ENCODE results near the gene MAPK8IP1. TPM values are rescaled to one million over a fixed set of nuclear protein-coding genes. Genes with fewer than 3 reads are reported as not detected.

MAPK8IP1 gene
- total RNA-seq, 1 experiment from 2014 or later = 14.3 TPM

DNA sequence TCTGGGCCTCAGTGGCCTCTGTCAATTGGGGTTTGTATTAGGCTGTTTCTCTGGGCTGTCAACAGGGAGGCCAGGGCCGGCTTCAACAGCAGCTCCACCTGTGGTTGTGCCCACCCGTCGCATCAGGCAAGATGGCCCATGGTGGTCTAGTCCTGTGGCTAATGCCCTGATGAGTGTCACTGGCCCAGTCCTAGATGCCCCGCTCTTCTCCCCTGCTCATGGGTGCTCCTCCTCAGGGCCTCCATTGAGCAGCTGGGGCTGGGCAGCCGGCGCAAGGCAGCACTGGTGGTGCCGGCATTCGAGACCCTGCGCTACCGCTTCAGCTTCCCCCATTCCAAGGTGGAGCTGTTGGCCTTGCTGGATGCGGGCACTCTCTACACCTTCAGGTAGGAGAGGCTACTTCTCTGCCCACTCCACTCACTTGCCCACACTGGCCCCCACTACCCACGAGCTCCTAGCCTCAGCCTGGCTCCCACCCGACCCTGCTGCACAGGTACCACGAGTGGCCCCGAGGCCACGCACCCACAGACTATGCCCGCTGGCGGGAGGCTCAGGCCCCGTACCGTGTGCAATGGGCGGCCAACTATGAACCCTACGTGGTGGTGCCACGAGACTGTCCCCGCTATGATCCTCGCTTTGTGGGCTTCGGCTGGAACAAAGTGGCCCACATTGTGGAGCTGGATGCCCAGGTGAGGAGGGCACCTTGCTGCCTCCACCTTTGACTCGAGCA is 42.4 kb downstream of the MAPK8IP1 start:
- in situ Hi-C loops (cut with HindIII; ENCODE audit: low pct_unique_long_range_greater_than_20kb, low sequenced_read_pairs) = no loop called here

GRCh38 chr11:45928535-45929215 is 43.2 kb downstream of the MAPK8IP1 start:
- in situ Hi-C loops (cut with HindIII; ENCODE audit: low pct_unique_long_range_greater_than_20kb, low sequenced_read_pairs) = no loop called here
- no peak for DNase-seq (ENCODE audit: low read depth, low spot score)

More for the DNA sequence above, 42.4 kb downstream of the MAPK8IP1 start:
- no peak for DNase-seq (ENCODE audit: low read depth, low spot score)

DNA sequence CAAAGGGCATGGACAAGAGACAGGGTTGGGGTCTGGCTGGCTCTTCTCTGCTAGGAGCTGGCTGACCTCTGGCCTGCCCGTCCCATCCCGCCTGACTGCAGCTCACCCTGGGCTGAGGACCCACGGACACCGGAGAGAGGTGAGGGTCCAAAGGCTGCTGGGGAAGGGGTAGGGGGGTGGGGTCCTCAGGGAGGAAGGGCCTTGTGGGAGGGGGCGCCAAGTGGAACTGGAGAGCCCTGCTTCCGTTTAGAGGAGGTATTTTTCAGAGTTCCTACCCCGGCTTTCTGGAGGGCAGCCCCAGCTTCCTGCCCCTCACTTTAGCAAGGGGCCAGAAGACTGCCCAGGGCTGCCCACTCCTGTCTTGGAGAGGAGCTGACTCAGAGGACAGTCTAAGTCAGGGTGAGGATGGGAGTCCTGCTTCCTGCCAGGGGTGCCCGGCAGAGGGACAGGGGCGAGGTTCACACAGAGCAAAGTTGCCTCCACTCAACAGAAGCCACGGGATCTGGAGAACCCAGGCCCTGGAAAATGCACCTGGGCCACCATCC is 44.1 kb downstream of the MAPK8IP1 start:
- in situ Hi-C loops (cut with HindIII; ENCODE audit: low pct_unique_long_range_greater_than_20kb, low sequenced_read_pairs) = no loop called here
- no peak for DNase-seq (ENCODE audit: low read depth, low spot score)

DNA sequence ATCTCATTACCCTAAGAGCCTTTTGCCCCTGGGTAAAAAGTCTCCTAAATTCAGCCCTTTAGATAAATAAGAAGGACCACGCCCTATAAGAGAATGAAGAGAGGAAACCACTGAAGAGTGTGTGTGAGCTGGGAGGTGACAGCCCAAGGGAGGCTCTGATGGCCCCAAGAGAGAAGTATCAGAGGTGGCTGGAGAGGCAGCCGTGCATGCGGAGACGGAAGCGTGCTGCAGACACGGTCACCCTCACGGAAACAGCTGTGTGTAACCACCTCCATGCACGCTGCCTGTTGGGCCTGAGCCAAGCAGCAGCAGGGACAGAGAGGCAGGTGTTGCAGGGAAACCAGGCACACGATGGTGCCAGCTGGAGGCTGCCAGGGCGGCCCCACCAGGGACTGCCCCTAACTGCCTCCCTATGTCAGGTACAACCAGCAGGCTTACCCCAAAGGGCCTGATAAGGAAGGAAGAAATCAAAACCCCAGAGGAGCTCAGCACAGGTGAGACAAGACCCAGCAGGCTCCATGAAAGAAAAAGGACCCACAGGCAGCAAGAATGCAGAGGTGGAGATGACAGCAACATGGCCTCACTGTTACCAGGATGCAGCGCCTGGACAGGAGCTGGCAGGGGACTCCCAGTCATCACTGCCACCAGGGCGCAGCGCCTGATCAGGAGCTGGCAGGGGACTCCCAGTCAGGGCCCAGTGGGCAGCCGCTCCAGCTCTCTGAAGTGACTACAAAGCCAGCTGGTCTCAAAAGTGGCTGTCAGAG is 44.8 kb downstream of the MAPK8IP1 start:
- no peak for DNase-seq (ENCODE audit: low read depth, low spot score)
- in situ Hi-C loops (cut with HindIII; ENCODE audit: low pct_unique_long_range_greater_than_20kb, low sequenced_read_pairs) = no loop called here

DNA sequence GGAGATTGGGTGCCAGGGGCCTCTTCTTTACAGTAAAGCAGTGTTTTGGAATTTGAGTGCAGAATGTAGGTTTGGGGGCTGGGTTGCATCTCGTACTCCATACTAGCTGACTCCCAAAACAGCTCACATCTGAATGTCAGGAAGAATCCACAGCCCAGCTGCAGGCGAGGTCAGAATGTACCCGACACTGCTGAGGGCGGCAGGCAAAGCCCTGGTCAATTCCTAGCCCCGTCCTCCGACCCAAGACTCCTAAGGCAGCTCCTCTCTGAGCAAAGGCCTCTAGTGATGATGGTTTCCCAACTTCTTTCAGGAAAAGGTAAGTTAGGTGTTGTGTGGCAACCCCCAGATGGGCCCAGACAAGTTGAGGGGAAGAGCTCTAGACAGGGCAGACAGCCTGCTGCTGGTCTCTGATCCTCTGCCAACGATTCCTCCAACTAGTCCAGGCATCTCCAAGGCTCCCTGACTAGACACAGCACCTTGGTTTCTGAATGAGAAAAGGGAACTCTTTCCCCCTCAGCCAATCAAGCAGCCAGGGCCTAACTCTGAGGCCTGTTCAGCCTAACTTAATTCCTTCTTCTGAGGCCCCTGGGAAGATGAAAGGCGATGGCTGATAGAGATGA is 45.6 kb downstream of the MAPK8IP1 start:
- no peak for DNase-seq (ENCODE audit: low read depth, low spot score)
- in situ Hi-C loops (cut with HindIII; ENCODE audit: low pct_unique_long_range_greater_than_20kb, low sequenced_read_pairs) = no loop called here

DNA sequence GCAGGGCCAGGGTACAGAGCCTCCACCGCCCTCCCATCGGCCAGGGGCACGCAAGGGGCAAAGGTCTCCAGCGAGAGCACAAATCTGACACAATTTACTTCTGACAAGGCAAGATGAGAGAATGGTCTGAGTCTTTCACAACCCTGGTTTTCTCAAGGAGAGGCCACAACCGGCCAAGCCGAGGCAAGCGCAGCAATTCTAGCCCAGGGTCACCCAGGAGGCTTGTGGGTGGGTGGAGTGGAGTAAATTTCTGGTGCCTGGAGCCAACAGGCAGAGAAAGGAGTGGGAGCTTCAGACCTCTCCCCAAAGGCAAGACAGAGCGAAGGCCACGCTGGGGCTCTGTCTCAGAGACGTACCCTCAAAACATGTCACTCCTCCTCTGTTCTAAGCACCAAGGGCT is 46.3 kb downstream of the MAPK8IP1 start:
- DNase-seq (ENCODE audit: low read depth, low spot score) = no peak
- in situ Hi-C loops (cut with HindIII; ENCODE audit: low pct_unique_long_range_greater_than_20kb, low sequenced_read_pairs) = no loop called here

DNA sequence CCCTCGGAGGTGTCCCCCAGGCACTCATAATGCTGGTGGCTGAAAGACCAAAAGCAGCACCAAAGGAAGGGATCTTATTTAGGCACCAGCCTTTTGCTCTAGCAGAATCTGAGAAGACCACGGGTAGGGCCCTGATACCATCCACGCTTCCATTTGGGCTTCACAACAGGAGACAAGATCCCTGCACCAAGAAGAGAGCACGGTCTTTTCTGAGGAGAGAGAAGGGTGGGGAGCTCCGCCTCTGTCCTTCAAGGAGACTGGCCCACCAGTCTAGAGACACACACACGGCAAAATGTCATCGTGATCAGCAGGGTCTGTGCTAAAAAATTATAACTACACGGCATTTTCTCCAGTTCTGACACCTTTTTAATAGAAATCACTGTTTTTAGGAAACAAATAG is 46.8 kb downstream of the MAPK8IP1 start:
- no peak for DNase-seq (ENCODE audit: low read depth, low spot score)
- in situ Hi-C loops (cut with HindIII; ENCODE audit: low pct_unique_long_range_greater_than_20kb, low sequenced_read_pairs) = no loop called here

GRCh38 chr11:45933131-45933831 is 47.8 kb downstream of the MAPK8IP1 start:
- no peak for DNase-seq (ENCODE audit: low read depth, low spot score)
- in situ Hi-C loops (cut with HindIII; ENCODE audit: low pct_unique_long_range_greater_than_20kb, low sequenced_read_pairs) = no loop called here

DNA sequence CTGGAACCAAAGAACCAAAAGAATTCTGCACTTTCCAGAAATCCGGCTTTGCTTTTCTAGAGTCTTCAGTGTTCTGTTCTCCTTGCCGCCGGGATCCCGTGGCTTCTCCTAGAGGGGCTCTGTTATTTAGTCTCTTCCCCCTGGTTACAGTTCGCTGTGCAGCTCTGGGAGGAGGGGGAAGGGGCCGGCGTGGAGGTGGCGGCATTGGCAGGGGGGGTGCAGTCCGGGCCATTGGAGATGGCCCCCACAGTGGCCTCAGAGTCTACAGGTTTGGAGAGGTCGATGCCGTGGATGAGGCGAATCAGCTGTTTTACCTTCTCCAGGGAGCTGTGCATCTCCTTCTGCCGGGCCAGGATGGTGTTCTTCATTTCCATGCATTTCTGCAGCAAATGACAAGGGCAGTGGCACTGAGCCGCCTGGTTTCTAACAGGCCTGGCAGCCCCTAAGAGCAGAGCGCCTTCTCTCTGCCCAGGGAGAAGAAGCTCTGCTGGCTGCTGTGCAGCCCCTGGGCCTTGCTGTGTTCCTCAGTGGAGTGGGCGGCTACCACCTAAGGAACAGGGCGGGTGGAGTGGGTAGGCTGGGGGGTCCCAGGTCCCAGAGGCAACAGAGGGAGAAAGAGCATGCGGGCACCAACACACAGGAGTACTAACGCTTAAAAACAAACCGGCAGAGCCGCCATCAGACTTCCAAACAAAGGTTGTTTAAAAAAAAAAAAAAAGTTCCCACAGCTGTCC is 48.6 kb downstream of the MAPK8IP1 start:
- no peak for DNase-seq (ENCODE audit: low read depth, low spot score)
- in situ Hi-C loops (cut with HindIII; ENCODE audit: low pct_unique_long_range_greater_than_20kb, low sequenced_read_pairs) = no loop called here

- in situ Hi-C loops (cut with HindIII; ENCODE audit: low pct_unique_long_range_greater_than_20kb, low sequenced_read_pairs) = no loop called here
- DNase-seq (ENCODE audit: low read depth, low spot score) = no peak
Observed at GRCh38 chr11:45934580-45935318, 49.3 kb downstream of the MAPK8IP1 start.

GRCh38 chr11:45935349-45936064 is 50.1 kb downstream of the MAPK8IP1 start:
- in situ Hi-C loops (cut with HindIII; ENCODE audit: low pct_unique_long_range_greater_than_20kb, low sequenced_read_pairs) = no loop called here
- DNase-seq (ENCODE audit: low read depth, low spot score) = no peak

DNA sequence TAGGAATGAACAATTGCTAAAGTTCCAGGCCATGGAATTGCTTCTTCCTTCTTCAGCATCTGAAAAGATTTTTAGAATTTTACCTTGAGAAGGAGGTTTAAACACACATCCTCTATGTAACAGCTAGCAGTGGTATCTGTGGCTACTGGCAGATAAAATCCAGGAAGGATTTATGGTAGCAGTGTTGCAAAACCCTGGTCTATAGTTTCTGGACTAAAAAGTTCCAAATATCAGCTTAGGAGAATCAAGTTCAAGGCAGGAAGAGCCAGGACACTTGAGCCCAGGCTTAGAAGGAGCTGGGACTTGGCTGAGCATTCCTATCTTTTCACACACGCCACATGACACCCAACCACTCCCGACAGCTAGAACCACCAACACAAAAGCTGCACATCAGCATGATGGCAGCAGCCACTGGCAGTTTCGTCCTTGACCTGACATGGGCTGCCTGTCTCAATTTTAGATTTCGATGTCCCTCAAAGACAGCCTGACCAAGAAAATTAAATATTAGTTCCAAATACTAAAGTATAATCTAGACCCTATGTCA is 51.1 kb downstream of the MAPK8IP1 start:
- in situ Hi-C loops (cut with HindIII; ENCODE audit: low pct_unique_long_range_greater_than_20kb, low sequenced_read_pairs) = no loop called here
- DNase-seq (ENCODE audit: low read depth, low spot score) = no peak

- in situ Hi-C loops (cut with HindIII; ENCODE audit: low pct_unique_long_range_greater_than_20kb, low sequenced_read_pairs) = no loop called here
- no peak for DNase-seq (ENCODE audit: low read depth, low spot score)
Observed at GRCh38 chr11:45937916-45938315, 52.5 kb downstream of the MAPK8IP1 start.

- in situ Hi-C loops (cut with HindIII; ENCODE audit: low pct_unique_long_range_greater_than_20kb, low sequenced_read_pairs) = no loop called here
- no peak for DNase-seq (ENCODE audit: low read depth, low spot score)
Observed at GRCh38 chr11:45939836-45940235, 54.4 kb downstream of the MAPK8IP1 start.

- no peak for DNase-seq (ENCODE audit: low read depth, low spot score)
- in situ Hi-C loops (cut with HindIII; ENCODE audit: low pct_unique_long_range_greater_than_20kb, low sequenced_read_pairs) = no loop called here
Observed at GRCh38 chr11:45941285-45941684, 55.8 kb downstream of the MAPK8IP1 start.

All from SK-MEL-5 (cell line).